Measurements from ENCODE around the gene CRAT.
"Not testable (repeated sequence)": the region's sequence is repeated elsewhere in the genome, so short reads cannot be mapped to it uniquely, and the experiment has no call there.

The CRAT gene

DNA sequence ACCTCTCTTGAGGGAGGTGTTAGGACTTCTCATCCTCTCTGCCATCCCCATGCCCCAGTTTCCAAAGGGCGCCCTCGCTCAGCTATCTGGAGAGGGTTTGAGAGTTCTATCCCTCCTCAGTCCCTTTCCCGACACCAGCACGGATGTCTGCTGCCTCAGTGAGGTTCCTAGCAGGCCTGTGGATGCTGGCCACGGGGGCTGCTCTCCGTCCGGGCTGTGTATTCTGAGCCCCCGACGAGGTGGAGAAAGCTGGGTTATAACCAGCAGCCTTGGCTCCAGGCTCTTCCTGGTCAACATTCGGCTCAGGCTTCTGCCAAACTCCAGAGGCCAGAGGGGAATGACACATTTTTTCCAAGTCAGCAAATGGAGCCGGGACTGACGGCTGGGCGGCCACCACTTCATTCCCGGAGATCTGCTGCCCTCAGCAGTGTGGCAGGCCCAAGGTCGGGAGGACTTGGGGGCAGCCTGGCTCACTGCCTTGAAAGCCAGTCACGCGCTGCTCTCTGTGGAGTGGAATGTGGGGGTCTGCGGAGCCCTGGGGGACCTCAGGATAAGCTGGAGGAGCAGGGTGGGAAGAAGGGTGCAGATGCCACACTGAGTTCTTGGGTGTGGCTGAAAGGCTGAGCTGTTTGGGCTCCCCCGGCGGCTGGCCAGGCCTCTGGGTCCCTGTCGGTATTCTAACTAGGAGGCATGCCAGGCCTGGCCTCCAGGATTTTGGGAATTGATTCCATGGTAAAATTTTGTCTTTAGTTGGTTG, 28.1 kb upstream of the CRAT start:
- peak; percentile 64 for DNase-seq (ENCODE audit: low read depth, low spot score)

DNA sequence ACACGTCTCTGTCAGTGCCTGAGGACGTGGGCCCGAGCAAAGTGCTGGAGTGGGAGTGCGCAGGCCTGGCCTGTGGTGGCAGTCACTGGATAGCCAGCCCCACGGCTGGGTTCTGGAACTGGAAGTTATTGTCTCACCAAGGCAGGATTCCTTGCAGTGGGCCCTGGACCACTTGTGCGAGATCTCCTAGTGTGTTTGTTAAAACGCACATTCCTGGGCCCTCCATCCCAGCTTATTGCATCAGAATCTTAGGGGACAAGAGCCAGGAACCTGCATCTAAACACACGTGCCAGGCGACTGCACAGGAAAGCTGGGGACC, 27.5 kb upstream of the CRAT start:
- DNase-seq (ENCODE audit: low read depth, low spot score), result no peak

- no peak for DNase-seq (ENCODE audit: low read depth, low spot score)
Measured at GRCh38 chr9:129137292-129138143, 26.9 kb upstream of the CRAT start.

DNA sequence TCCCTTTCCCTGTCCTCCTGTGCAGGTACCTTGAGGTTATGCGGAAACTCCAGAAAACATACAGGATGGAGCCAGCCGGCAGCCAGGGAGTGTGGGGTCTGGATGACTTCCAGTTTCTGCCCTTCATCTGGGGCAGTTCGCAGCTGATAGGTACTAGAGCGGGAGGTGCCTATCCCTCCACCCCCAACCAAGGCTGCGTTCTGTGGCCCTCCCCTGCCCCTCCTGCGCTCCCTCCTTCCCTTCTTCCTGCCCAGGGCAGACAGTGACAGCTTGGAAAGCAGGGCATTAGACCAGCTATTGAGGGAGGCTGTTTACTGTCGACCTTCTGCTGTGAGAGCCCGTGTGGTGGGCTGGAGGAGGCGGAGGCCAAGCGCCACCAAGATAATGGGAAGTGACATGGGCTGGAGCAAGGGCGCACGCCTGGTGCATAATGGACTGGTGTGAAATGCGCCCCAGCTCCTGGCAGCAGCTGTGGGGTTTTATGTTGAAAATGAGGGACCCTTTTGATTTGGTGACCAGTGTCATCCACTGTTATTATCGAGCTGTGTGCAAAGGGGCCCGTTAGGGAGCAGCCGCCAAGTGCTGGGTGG, 25.9 kb upstream of the CRAT start:
- no peak for DNase-seq (ENCODE audit: low read depth, low spot score)

- DNase-seq (ENCODE audit: low read depth, low spot score), result no peak
Measured at GRCh38 chr9:129135476-129135875, 24.9 kb upstream of the CRAT start.

- no peak for DNase-seq (ENCODE audit: low read depth, low spot score)
Measured at GRCh38 chr9:129133082-129133481, 22.5 kb upstream of the CRAT start.

DNA sequence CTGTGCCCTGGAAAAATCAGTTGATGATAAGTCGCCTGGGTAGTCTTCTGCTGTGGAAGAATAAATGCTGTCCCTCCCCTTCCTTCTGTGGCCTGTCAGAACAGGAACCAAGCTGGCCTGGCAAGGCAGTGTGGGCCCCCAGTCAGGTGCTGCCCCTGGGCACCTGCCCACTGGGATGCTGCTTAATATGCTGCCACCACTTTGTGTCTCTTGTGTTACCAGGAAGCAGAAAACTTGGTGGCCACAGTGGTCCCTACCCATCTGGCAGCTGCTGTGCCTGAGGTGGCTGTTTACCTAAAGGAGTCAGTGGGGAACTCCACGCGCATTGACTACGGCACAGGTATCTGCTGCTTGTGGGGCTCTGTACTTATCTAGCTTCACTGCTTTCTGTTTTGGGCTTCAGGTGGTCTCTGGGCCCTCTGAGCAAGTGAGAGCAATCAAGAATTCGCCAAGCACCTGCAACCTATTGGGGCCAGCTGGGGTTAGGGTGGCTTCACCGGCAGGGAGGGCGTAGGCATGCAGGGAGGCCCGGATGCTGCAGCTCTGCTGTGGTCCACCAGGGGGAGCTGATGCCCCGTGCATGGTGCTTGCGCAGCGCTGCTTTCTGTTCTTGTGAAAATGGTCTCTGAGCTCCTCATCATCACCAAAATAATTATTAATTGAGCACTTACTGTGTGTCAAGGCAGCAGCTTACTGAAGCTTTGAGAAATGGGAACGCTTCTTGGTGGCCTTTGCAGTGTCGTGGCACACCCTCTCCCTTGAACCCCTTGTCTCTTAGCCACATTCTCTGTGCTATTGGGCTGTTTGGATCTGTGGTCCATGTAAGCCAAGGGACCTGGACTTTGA, 20.9 kb upstream of the CRAT start:
- DNase-seq (ENCODE audit: low read depth, low spot score), result peak; percentile 84

- DNase-seq (ENCODE audit: low read depth, low spot score), result no peak
Measured at GRCh38 chr9:129130791-129131190, 20.2 kb upstream of the CRAT start.

GRCh38 chr9:129130271-129130670, 19.7 kb upstream of the CRAT start:
- DNase-seq (ENCODE audit: low read depth, low spot score), result not testable (repeated sequence)

- no peak for DNase-seq (ENCODE audit: low read depth, low spot score)
Measured at GRCh38 chr9:129128689-129129088, 18.1 kb upstream of the CRAT start.

GRCh38 chr9:129126749-129127618, 16.4 kb upstream of the CRAT start:
- DNase-seq (ENCODE audit: low read depth, low spot score), result peak; percentile 42

GRCh38 chr9:129125478-129125877, 14.9 kb upstream of the CRAT start:
- peak; percentile 68 for DNase-seq (ENCODE audit: low read depth, low spot score)

- no peak for DNase-seq (ENCODE audit: low read depth, low spot score)
Measured at GRCh38 chr9:129124506-129125069, 14.0 kb upstream of the CRAT start.

GRCh38 chr9:129122976-129123375, 12.4 kb upstream of the CRAT start:
- not testable (repeated sequence) for DNase-seq (ENCODE audit: low read depth, low spot score)

- no peak for DNase-seq (ENCODE audit: low read depth, low spot score)
Measured at GRCh38 chr9:129122133-129122532, 11.5 kb upstream of the CRAT start.

GRCh38 chr9:129121483-129121882, 10.9 kb upstream of the CRAT start:
- peak; percentile 20 for DNase-seq (ENCODE audit: low read depth, low spot score)

DNA sequence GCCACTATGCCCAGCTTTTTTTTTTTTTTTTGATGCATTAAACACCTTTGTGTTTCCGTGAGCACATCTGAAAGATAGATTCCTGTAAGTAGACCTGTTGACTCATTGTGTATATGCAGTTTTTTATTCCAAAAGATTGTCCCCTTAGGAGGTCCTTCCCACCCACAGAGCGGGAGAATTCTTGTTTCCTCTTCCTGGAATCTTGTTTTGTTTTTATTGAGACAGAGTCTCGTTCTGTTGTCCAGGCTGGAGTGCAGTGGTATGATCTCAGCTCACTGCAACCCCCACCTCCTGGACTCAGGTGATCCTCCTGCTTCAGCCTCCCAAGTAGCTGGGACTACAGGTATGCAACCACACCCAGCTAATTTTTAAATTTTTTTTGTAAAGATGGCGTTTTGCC, 8.2 kb upstream of the CRAT start:
- DNase-seq (ENCODE audit: low read depth, low spot score), result no peak

DNA sequence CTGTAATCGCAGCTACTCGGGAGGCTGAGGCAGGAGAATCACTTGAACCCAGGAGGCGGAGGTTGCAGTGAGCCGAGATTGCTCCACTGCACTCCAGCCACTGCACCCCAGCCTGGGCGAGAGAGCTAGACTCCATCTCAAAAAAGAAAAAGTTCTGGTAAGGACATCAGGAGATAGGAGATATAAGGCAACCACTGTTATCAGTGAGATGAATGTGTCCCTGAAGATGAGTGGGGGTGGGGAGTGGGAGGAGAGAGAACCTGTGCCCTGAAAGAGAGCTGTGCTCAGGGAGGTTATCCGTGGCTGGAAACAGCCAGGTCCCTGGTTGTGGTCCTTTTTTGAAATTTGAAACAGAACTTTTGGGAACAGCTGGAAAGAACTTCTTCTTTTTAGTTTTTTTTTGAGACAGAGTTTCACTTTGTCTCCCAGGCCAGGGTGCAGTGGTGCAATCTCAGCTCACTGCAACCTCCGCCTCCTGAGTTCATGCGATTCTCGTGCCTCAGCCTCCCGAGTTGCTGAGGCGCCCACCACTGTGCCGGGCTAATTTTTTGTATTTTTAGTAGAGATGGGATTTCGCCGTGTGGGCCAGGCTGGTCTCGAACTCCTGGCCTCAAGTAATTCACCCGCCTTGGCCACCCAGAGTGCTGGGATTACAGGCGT, 3.2 kb upstream of the CRAT start:
- DNase-seq (ENCODE audit: low read depth, low spot score), result no peak

DNA sequence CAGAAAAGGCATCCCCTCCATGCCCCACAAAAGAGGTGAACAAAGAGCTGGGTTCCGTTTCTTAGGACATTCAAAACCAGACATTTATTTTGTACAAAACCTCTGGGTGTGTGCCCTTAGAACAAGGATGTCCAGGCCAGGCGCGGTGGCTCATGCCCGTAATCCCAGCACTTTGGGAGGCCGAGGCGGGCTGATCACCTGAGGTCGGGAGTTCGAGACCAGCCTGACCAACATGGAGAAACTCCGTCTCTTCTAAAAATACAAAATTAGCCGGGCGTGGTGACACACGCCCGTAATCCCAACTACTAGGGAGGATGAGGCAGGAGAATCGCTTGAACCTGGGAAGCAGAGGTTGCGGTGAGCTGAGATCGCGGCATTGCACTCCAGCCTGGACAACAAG, 1.9 kb upstream of the CRAT start:
- DNase-seq (ENCODE audit: low read depth, low spot score), result not testable (repeated sequence)
